GM12878 (cell line): ENCODE results near the gene ALCAM. TPM values are rescaled to one million over a fixed set of nuclear protein-coding genes. Genes with fewer than 3 reads are reported as not detected.

Source experiments
- ATAC-seq: fragments of 200-7000 bp; cut with Tn5 transposase; 3 replicates; pipeline ENCODE4 v1.9.1; 2020; ENCODE audit warnings: mild to moderate bottlenecking, moderate library complexity
- BruUV-seq: library from RNA; stranded (reverse); fragments of 400-500 nt; replicated peaks from 2 replicates; lab custom pipeline; 2021; lab: Mats Ljungman, UMichigan
- CTCF ChIA-PET: fragments of 300-600 bp; sonication (Branson Sonifier 250); formaldehyde crosslinking; extraction: SDS; loops from one replicate; lab custom pipeline; 2021; ENCODE audit warnings: inconsistent platforms; lab: Yijun Ruan, JAX
- POLR2A ChIA-PET: fragments of 350-600 bp; formaldehyde crosslinking; extraction: SDS; loops from one replicate; lab custom pipeline; 2021; ENCODE audit warnings: inconsistent platforms; lab: Charles Lee
- RAD21 ChIA-PET: fragments of 300-600 bp; sonication (Branson Sonifier 250); formaldehyde crosslinking; loops from one replicate; lab custom pipeline; 2023; ENCODE audit warnings: antibody characterized with exemption; ENCODE audit not compliant: unreplicated experiment; lab: Charles Lee
- SMC1A ChIA-PET: fragments of 300-600 bp; sonication (Branson Sonifier 250); formaldehyde crosslinking; loops from one replicate; lab custom pipeline; 2023; ENCODE audit not compliant: unreplicated experiment, uncharacterized antibody; lab: Charles Lee
- DNase-seq: peaks from one replicate; pipeline ENCODE4 v3.0.0-alpha.2; 2011; ENCODE audit warnings: low read depth, low spot score
- FAIRE-seq: peaks from 3 replicates; lab custom pipeline; 2011; peaks lifted over from hg19 to GRCh38; lab: Jason Lieb, UNC
- H2AFZ ChIP-seq: 2 replicates; pipeline ENCODE4 v1.6.0; 2011; ENCODE audit warnings: low read depth, low read length, control low read depth; ENCODE audit not compliant: control insufficient read depth
- H3K27ac ChIP-seq: 2 replicates; pipeline ENCODE4 v1.5.1; 2011; ENCODE audit warnings: control low read depth; ENCODE audit not compliant: control insufficient read depth, insufficient read depth
- H3K27me3 ChIP-seq, 2 experiments: replicated peaks in 1 of 2; 2 replicates each; pipeline versions ENCODE4 v1.6.0 to v1.6.1; 2011; ENCODE audit warnings: low read length in 1 of 2; ENCODE audit not compliant: control insufficient read depth in 2 of 2, insufficient read depth in 2 of 2
- H3K36me3 ChIP-seq, 2 experiments: 2 replicates each; pipeline ENCODE4 v1.5.1; 2011; ENCODE audit warnings: low read length in 1 of 2; ENCODE audit not compliant: control insufficient read depth in 2 of 2, insufficient read depth in 2 of 2
- H3K4me1 ChIP-seq: 2 replicates; pipeline ENCODE4 v1.6.1; 2011; ENCODE audit warnings: mild to moderate bottlenecking, low read length, moderate library complexity, mixed read lengths; ENCODE audit not compliant: control insufficient read depth, insufficient read depth
- H3K4me2 ChIP-seq: 2 replicates; pipeline ENCODE4 v1.6.0; 2011; ENCODE audit warnings: control low read depth; ENCODE audit not compliant: control insufficient read depth, insufficient read depth
- H3K4me3 ChIP-seq: fragments of 200-600 bp; sonication (generic); 2 replicates; pipeline ENCODE4 v1.5.1; 2016
- H3K79me2 ChIP-seq: 2 replicates; pipeline ENCODE4 v1.6.0; 2011; ENCODE audit warnings: low read length; ENCODE audit not compliant: control insufficient read depth, insufficient read depth
- H3K9ac ChIP-seq: 2 replicates; pipeline ENCODE4 v1.8.0; 2011; ENCODE audit warnings: low read length, control low read depth, mixed read lengths; ENCODE audit not compliant: control insufficient read depth, insufficient read depth
- H3K9me3 ChIP-seq: replicated peaks from 3 replicates; pipeline ENCODE4 v1.5.1; 2011; ENCODE audit warnings: mild to moderate bottlenecking, low read length; ENCODE audit not compliant: control insufficient read depth, insufficient read depth
- H4K20me1 ChIP-seq: 2 replicates; pipeline ENCODE4 v1.6.0; 2011; ENCODE audit not compliant: control insufficient read depth, insufficient read depth
- CUX1 ChIP-seq: IDR thresholded peaks from 2 replicates; pipeline ENCODE4 v1.6.1; 2012; ENCODE audit warnings: improper control_type of control experiment, low read depth, low read length; ENCODE audit not compliant: insufficient replicate concordance
- ESRRA ChIP-seq: IDR thresholded peaks from 2 replicates; pipeline ENCODE4 v1.6.1; 2012; ENCODE audit warnings: mild to moderate bottlenecking, low read length, improper control_type of control experiment
- FOS ChIP-seq: IDR thresholded peaks from 3 replicates; pipeline ENCODE4 v1.6.1; 2011; ENCODE audit warnings: borderline replicate concordance; ENCODE audit not compliant: insufficient read length; ENCODE audit errors: extremely low read depth
- GABPA ChIP-seq: IDR thresholded peaks from 2 replicates; pipeline ENCODE4 v1.6.1; 2014; ENCODE audit warnings: antibody characterized with exemption, low read depth, mild to moderate bottlenecking, inconsistent platforms
- MEF2B ChIP-seq: fragments of 450-650 bp; IDR thresholded peaks from 2 replicates; pipeline ENCODE4 v1.6.1; 2018; ENCODE audit warnings: mild to moderate bottlenecking, moderate library complexity; ENCODE audit not compliant: partially characterized antibody, poor library complexity, severe bottlenecking
- NFYB ChIP-seq: IDR thresholded peaks from 2 replicates; pipeline ENCODE4 v1.6.1; 2011; ENCODE audit warnings: low read depth, mild to moderate bottlenecking, low read length, improper control_type of control experiment, moderate library complexity; ENCODE audit not compliant: insufficient read depth
- PAX5 ChIP-seq: IDR thresholded peaks from 2 replicates; pipeline ENCODE4 v1.6.1; 2011; ENCODE audit warnings: low read depth, low read length, borderline replicate concordance
- RB1 ChIP-seq: fragments of 450-650 bp; formaldehyde crosslinking; IDR thresholded peaks from 2 replicates; pipeline ENCODE4 v1.6.1; 2017; ENCODE audit warnings: mild to moderate bottlenecking, borderline replicate concordance
- RUNX3 ChIP-seq: IDR thresholded peaks from 2 replicates; pipeline ENCODE4 v1.6.1; 2012; ENCODE audit warnings: low read length, inconsistent platforms
- TCF12 ChIP-seq: IDR thresholded peaks from 2 replicates; pipeline ENCODE4 v1.6.1; 2011; ENCODE audit warnings: low read depth, mild to moderate bottlenecking, low read length
- ZSCAN29 ChIP-seq: fragments of 450-650 bp; IDR thresholded peaks from 2 replicates; pipeline ENCODE4 v1.6.1; 2017; ENCODE audit warnings: mild to moderate bottlenecking, moderate library complexity
- ZZZ3 ChIP-seq: IDR thresholded peaks from 2 replicates; pipeline ENCODE4 v1.6.1; 2011; ENCODE audit warnings: low read depth; ENCODE audit not compliant: control insufficient read depth, insufficient read length
- WGBS: methylation state at CpG from one replicate; pipeline ENCODE4 v1.1.6; 2016; ENCODE audit warnings: low lambda C conversion rate; ENCODE audit not compliant: insufficient replicate concordance, insufficient coverage; ENCODE audit errors: missing lambda C conversion rate; 5-methylcytosine and 5-hydroxymethylcytosine counted together
- in situ Hi-C: fragments of 300-500 bp; cut with MboI; formaldehyde crosslinking; loops from 9 replicates; pipeline ENCODE4 v1.14.3; 2018; ENCODE audit warnings: mixed read lengths
- intact Hi-C: fragments of 100-400 bp; cut with micrococcal nuclease; formaldehyde crosslinking; loops from one replicate; pipeline ENCODE4 v1.14.2; 2022; ENCODE audit not compliant: unreplicated experiment
- polyA plus RNA-seq, 11 experiments: library from polyadenylated mRNA; depleted of rRNA in 4 of 11; unstranded in 6 of 11; stranded (reverse) in 5 of 11; fragments of >200 nt; fragmentation: Nextera tagmentation in 4 of 11; fragmentation: Illumina TruSeq in 1 of 11; extraction: Ambion mirVana in 4 of 11; extraction: Trizol in 1 of 11; gene quantifications; 1 replicate in 1 of 11; 2 replicates in 10 of 11; pipeline versions ENCODE4 v1.2.1 to v1.2.3, GENCODE V29; 2011 to 2016; ENCODE audit warnings: inconsistent platforms in 2 of 11, missing spikeins in 2 of 11, low read depth in 1 of 11
- total RNA-seq, 4 experiments: library from RNA; depleted of rRNA in 3 of 4; stranded (reverse); fragments of >200 nt in 3 of 4; fragmentation: Illumina TruSeq in 1 of 4; extraction: Trizol in 1 of 4; gene quantifications; 2 replicates each; pipeline versions ENCODE4 v1.2.1 to v1.2.3, GENCODE V29; 2013 to 2021
- TF ChIP-seq, protein P1 (sequence below): IDR thresholded peaks from 2 replicates; pipeline ENCODE4 v1.6.1; 2012; ENCODE audit warnings: mild to moderate bottlenecking, low read depth, low read length
- TF ChIP-seq, protein P2 (sequence below): fragments of 150-350 bp; IDR thresholded peaks from 2 replicates; pipeline ENCODE4 v1.6.1; 2014; ENCODE audit warnings: mild to moderate bottlenecking, low read depth, low read length

ALCAM gene
- total and polyA plus RNA-seq, 10 of the 15 experiments (the other 5 are each of a cell fraction or from before 2014, with no cell fraction given), result 12.2 to 54.2 (median 32.6) TPM

DNA sequence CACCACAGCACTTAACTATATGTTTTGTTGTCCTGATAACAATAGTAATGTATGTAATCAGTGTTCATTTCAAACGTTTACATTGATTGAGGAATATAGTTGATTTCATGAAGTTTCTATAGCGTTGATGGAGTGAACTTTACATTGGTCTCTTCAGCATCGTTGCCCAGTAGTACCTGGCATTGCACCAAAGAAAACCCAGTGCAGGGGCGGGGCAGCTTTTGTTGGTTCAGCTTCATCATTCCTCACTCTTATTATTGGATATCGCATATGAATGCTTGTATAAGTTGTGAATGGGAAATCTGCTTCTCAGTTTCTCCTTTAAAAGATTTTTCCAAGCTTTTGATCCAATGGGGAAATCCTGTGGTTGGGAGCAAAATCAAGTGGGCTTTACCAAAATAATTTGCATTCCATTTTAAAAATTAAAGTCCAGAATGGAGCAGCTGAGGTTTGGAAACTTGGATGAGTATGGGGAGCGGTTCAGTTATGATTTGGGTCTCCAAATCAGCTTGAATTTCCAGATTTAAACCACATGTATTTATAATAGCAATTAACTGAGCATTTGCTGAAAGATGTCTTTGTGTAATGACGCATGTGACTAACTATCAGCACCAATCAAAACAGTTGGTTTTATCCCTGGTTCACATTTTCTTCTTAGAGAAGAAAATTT lies 213.7 kb downstream of the ALCAM start:
- ChIA-PET CTCF (no interaction called here), POLR2A (no interaction called here), SMC1A (interaction anchor here (1.6 kb wide), 1 partner anchor 28 kb away, joined by 4 read pairs; no protein-coding TSS in a partner anchor), RAD21 (no interaction called here)
- H3K4me1 ChIP-seq, result no peaks in the 10 kb centered on the region
- WGBS, result 82% methylated on average over 7 of the region's 7 CpGs
- no peak for DNase-seq
- H3K9ac ChIP-seq, result no peak overlapping the region
- no peak for FAIRE-seq
- no peaks in the 10 kb centered on the region for H3K79me2 ChIP-seq
- no peak for ATAC-seq
- H3K27ac ChIP-seq, result no peak overlapping the region
- no peaks in the 10 kb centered on the region for H3K9me3 ChIP-seq
- H2AFZ ChIP-seq, result no peak overlapping the region
- H3K27me3 ChIP-seq, result no peaks in the 10 kb centered on the region
- no peaks in the 10 kb centered on the region for H3K36me3 ChIP-seq
- no TSS peak for BruUV-seq
- H3K4me2 ChIP-seq, result no peak overlapping the region
- H4K20me1 ChIP-seq, result no peaks in the 10 kb centered on the region
- intact Hi-C loops, result no loop called here
- H3K4me3 ChIP-seq, result no peak overlapping the region
- in situ Hi-C loops, result no loop called here
- TF ChIP-seq, protein P1, sequence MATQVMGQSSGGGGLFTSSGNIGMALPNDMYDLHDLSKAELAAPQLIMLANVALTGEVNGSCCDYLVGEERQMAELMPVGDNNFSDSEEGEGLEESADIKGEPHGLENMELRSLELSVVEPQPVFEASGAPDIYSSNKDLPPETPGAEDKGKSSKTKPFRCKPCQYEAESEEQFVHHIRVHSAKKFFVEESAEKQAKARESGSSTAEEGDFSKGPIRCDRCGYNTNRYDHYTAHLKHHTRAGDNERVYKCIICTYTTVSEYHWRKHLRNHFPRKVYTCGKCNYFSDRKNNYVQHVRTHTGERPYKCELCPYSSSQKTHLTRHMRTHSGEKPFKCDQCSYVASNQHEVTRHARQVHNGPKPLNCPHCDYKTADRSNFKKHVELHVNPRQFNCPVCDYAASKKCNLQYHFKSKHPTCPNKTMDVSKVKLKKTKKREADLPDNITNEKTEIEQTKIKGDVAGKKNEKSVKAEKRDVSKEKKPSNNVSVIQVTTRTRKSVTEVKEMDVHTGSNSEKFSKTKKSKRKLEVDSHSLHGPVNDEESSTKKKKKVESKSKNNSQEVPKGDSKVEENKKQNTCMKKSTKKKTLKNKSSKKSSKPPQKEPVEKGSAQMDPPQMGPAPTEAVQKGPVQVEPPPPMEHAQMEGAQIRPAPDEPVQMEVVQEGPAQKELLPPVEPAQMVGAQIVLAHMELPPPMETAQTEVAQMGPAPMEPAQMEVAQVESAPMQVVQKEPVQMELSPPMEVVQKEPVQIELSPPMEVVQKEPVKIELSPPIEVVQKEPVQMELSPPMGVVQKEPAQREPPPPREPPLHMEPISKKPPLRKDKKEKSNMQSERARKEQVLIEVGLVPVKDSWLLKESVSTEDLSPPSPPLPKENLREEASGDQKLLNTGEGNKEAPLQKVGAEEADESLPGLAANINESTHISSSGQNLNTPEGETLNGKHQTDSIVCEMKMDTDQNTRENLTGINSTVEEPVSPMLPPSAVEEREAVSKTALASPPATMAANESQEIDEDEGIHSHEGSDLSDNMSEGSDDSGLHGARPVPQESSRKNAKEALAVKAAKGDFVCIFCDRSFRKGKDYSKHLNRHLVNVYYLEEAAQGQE, result no peak
- no peak for TF ChIP-seq MEF2B
- no peak for TF ChIP-seq ZSCAN29
- no peak for TF ChIP-seq ZZZ3
- no peak for TF ChIP-seq GABPA
- TF ChIP-seq FOS, result no peak
- TF ChIP-seq, protein P2, sequence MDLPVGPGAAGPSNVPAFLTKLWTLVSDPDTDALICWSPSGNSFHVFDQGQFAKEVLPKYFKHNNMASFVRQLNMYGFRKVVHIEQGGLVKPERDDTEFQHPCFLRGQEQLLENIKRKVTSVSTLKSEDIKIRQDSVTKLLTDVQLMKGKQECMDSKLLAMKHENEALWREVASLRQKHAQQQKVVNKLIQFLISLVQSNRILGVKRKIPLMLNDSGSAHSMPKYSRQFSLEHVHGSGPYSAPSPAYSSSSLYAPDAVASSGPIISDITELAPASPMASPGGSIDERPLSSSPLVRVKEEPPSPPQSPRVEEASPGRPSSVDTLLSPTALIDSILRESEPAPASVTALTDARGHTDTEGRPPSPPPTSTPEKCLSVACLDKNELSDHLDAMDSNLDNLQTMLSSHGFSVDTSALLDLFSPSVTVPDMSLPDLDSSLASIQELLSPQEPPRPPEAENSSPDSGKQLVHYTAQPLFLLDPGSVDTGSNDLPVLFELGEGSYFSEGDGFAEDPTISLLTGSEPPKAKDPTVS, result no peak
- no peak for TF ChIP-seq RB1
- no peak for TF ChIP-seq CUX1
- TF ChIP-seq TCF12, result no peak
- no peak for TF ChIP-seq RUNX3
- TF ChIP-seq NFYB, result no peak
- TF ChIP-seq ESRRA, result no peak
- no peak for TF ChIP-seq PAX5
